H1 (cell line): Measurements from ENCODE around the gene F13B. TPM values are rescaled to one million over a fixed set of nuclear protein-coding genes. Genes with fewer than 3 reads are reported as not detected.

Experiments
- ATF3 ChIP-seq: IDR thresholded peaks from 2 replicates; pipeline ENCODE4 v1.6.1; 2011; ENCODE audit warnings: low read depth, mild to moderate bottlenecking, low read length; ENCODE audit not compliant: insufficient read depth
- CHD1 ChIP-seq: IDR thresholded peaks from 2 replicates; pipeline ENCODE4 v1.6.1; 2012; ENCODE audit warnings: low read depth, low read length, improper control_type of control experiment
- CHD2 ChIP-seq: IDR thresholded peaks from 2 replicates; pipeline ENCODE4 v1.6.1; 2012; ENCODE audit warnings: low read length, improper control_type of control experiment
- CHD7 ChIP-seq: fragments of 300-600 bp; sonication (generic); IDR thresholded peaks from 2 replicates; pipeline ENCODE4 v1.7.1; 2012; ENCODE audit warnings: low read length, moderate library complexity, mild to moderate bottlenecking, inconsistent platforms; ENCODE audit not compliant: insufficient replicate concordance
- MAFK ChIP-seq: IDR thresholded peaks from 2 replicates; pipeline ENCODE4 v1.6.1; 2012; ENCODE audit warnings: low read depth, mild to moderate bottlenecking, improper control_type of control experiment, low read length
- MAX ChIP-seq: IDR thresholded peaks from 2 replicates; pipeline ENCODE4 v1.6.1; 2012; ENCODE audit warnings: inconsistent platforms
- RNF2 ChIP-seq: fragments of 200-900, 300-1000 bp; sonication (generic); IDR thresholded peaks from 2 replicates; pipeline ENCODE4 v1.7.1; 2016; ENCODE audit warnings: borderline replicate concordance, low read depth, mild to moderate bottlenecking, antibody characterized with exemption, low read length; ENCODE audit not compliant: poor library complexity, severe bottlenecking; ENCODE audit errors: missing control alignments
- TCF12 ChIP-seq: IDR thresholded peaks from 2 replicates; pipeline ENCODE4 v1.6.1; 2011; ENCODE audit warnings: low read depth, mild to moderate bottlenecking, low read length
- polyA plus RNA-seq, 7 experiments: library from polyadenylated mRNA; depleted of rRNA in 3 of 7; stranded (reverse) in 5 of 7; unstranded in 2 of 7; fragments of >200 nt in 5 of 7; fragments of 200-250 nt in 2 of 7; gene quantifications; 1 replicate in 5 of 7; 2 replicates in 1 of 7; 4 replicates in 1 of 7; pipeline versions ENCODE4 v1.2.1 to v1.2.3, GENCODE V29; 2011 to 2013; ENCODE audit warnings: missing spikeins in 2 of 7, mixed read lengths in 2 of 7
- total RNA-seq: library from RNA; stranded (reverse); fragmentation: NEBNext Ultra II Directional; extraction: Animal tissue kit (Norgen Biotek cat#: 25700); gene quantifications from 2 replicates; pipeline ENCODE4 v1.2.1, GENCODE V29; 2021

F13B gene
- total and polyA plus RNA-seq, 2 of the 8 experiments (the other 6 are each of a cell fraction or from before 2014, with no cell fraction given), result not detected

- no peak for TF ChIP-seq MAX
- no peak for TF ChIP-seq MAFK
- no peak for TF ChIP-seq TCF12
- no peak for TF ChIP-seq RNF2
- TF ChIP-seq CHD2, result no peak
- no peak for TF ChIP-seq ATF3
- no peak for TF ChIP-seq CHD1
- TF ChIP-seq CHD7, result no peak
Observed at GRCh38 chr1:197062692-197063091, 4.4 kb downstream of the F13B start (continued).
